OCI-LY3 (cell line): ENCODE results near the gene ARHGEF26.

Experiments
- H2AFZ ChIP-seq: fragments of 200-600, 300-600 bp; shearing (Covaris generic); 2 replicates; pipeline ENCODE4 v1.6.0; 2014; ENCODE audit warnings: antibody characterized with exemption, low read depth, low read length
- H3K27ac ChIP-seq: fragments of 200-600, 300-600 bp; sonication (generic); 2 replicates; pipeline ENCODE4 v1.5.1; 2014; ENCODE audit warnings: mild to moderate bottlenecking, low read length, moderate library complexity, mixed read lengths
- H3K27me3 ChIP-seq: fragments of 200-600, 300-600 bp; sonication (generic); 2 replicates; pipeline ENCODE4 v1.6.1; 2014; ENCODE audit warnings: low read depth, low read length, mixed read lengths
- H3K36me3 ChIP-seq: fragments of 200-600, 300-600 bp; sonication (generic); replicated peaks from 2 replicates; pipeline ENCODE3; 2014; ENCODE audit warnings: low read depth, low read length, mixed read lengths
- H3K4me1 ChIP-seq: fragments of 300-600, 200-600 bp; sonication (generic); 2 replicates; pipeline ENCODE4 v1.6.1; 2014; ENCODE audit warnings: low read length, mixed read lengths
- H3K4me2 ChIP-seq: fragments of 200-600, 300-600 bp; sonication (generic); 2 replicates; pipeline ENCODE4 v1.6.1; 2014; ENCODE audit warnings: low read length, mixed read lengths
- H3K4me3 ChIP-seq: fragments of 300-600, 200-600 bp; sonication (generic); 2 replicates; pipeline ENCODE4 v1.5.1; 2014; ENCODE audit warnings: antibody characterized with exemption, mild to moderate bottlenecking, low read length, moderate library complexity
- H3K79me2 ChIP-seq: fragments of 300-600, 200-600 bp; shearing (Covaris generic); 2 replicates; pipeline ENCODE4 v1.6.1; 2014; ENCODE audit warnings: mild to moderate bottlenecking, low read length, mixed read lengths
- H3K9ac ChIP-seq: fragments of 300-600, 200-600 bp; shearing (Covaris generic); 2 replicates; pipeline ENCODE4 v1.6.0; 2014; ENCODE audit warnings: mild to moderate bottlenecking, low read length, moderate library complexity
- H3K9me3 ChIP-seq: fragments of 200-600, 300-600 bp; shearing (Covaris generic); 2 replicates; pipeline ENCODE4 v1.6.1; 2014; ENCODE audit warnings: low read length, mixed read lengths; ENCODE audit not compliant: insufficient read depth
- H4K20me1 ChIP-seq: fragments of 200-600, 300-600 bp; sonication (generic); 2 replicates; pipeline ENCODE4 v1.6.1; 2016; ENCODE audit warnings: low read length, mixed read lengths; ENCODE audit not compliant: insufficient read depth
- CTCF ChIP-seq: fragments of 200-600, 300-600 bp; sonication (generic); IDR thresholded peaks from 2 replicates; pipeline ENCODE4 v1.5.1; 2014; ENCODE audit warnings: antibody characterized with exemption, low read length, low read depth
- EZH2phosphoT487 ChIP-seq: fragments of 200-600 bp; shearing (Covaris generic); IDR thresholded peaks from 2 replicates; pipeline ENCODE4 v1.6.1; 2018; ENCODE audit warnings: antibody characterized with exemption, mixed run types, low read depth

Gene ARHGEF26

GRCh38 chr3:154168998-154169795 lies 48.0 kb downstream of the ARHGEF26 start:
- TF ChIP-seq EZH2phosphoT487 (no peak), CTCF (no peak)
- no peak overlapping the region for H3K4me2 ChIP-seq
- peaks cover 7% of the 10 kb centered on the region; the same call in 1 of the 2 replicates for H3K4me1 ChIP-seq
- no peak overlapping the region for H2AFZ ChIP-seq
- H3K27me3 ChIP-seq, result no peaks in the 10 kb centered on the region
- H3K79me2 ChIP-seq, result no peaks in the 10 kb centered on the region
- H3K4me3 ChIP-seq, result no peak overlapping the region
- H4K20me1 ChIP-seq, result no peaks in the 10 kb centered on the region
- H3K27ac ChIP-seq, result no peak overlapping the region
- H3K9me3 ChIP-seq, result no peaks in the 10 kb centered on the region
- H3K9ac ChIP-seq, result no peak overlapping the region
- no peaks in the 10 kb centered on the region for H3K36me3 ChIP-seq

- Histone ChIP-seq H3K27ac (no peak overlapping the region), H3K4me3 (no peak overlapping the region), H3K27me3 (no peaks in the 10 kb centered on the region), H3K9ac (no peak overlapping the region), H3K79me2 (no peaks in the 10 kb centered on the region), H3K9me3 (no peaks in the 10 kb centered on the region), H3K4me2 (no peak overlapping the region), H3K4me1 (peaks cover 7% of the 10 kb centered on the region; the same call in 1 of the 2 replicates), H2AFZ (no peak overlapping the region), H4K20me1 (no peaks in the 10 kb centered on the region), H3K36me3 (no peaks in the 10 kb centered on the region)
- no peak for TF ChIP-seq CTCF
- no peak for TF ChIP-seq EZH2phosphoT487
Measured at GRCh38 chr3:154169796-154170110, 48.6 kb downstream of the ARHGEF26 start.

DNA sequence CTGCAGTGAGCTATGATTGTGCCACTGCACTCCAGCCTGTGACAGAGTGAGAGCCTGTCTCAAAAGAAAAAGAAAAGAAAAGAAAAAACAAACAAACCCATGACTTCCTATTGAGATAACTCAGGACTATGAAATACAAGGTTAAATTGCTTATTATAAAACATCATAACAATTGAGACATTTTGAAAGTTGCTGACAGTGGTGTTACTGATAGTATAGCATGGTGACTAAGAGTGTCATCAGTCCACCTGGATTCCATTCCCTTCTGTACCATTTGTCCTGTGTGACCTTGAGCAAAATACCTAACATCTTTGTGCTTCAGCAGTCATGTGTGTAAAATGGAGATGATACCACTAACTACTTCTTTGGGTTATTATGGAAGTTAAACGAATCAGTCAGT lies 49.1 kb downstream of the ARHGEF26 start:
- no peak overlapping the region for H2AFZ ChIP-seq
- H3K4me2 ChIP-seq, result no peak overlapping the region
- no peaks in the 10 kb centered on the region for H3K36me3 ChIP-seq
- H3K27ac ChIP-seq, result no peak overlapping the region
- H3K4me3 ChIP-seq, result no peak overlapping the region
- H3K9me3 ChIP-seq, result no peaks in the 10 kb centered on the region
- H4K20me1 ChIP-seq, result no peaks in the 10 kb centered on the region
- H3K27me3 ChIP-seq, result no peaks in the 10 kb centered on the region
- H3K9ac ChIP-seq, result no peak overlapping the region
- no peaks in the 10 kb centered on the region for H3K79me2 ChIP-seq
- no peak for TF ChIP-seq EZH2phosphoT487
- no peak for TF ChIP-seq CTCF
- peaks cover 7% of the 10 kb centered on the region; the same call in 1 of the 2 replicates for H3K4me1 ChIP-seq

DNA sequence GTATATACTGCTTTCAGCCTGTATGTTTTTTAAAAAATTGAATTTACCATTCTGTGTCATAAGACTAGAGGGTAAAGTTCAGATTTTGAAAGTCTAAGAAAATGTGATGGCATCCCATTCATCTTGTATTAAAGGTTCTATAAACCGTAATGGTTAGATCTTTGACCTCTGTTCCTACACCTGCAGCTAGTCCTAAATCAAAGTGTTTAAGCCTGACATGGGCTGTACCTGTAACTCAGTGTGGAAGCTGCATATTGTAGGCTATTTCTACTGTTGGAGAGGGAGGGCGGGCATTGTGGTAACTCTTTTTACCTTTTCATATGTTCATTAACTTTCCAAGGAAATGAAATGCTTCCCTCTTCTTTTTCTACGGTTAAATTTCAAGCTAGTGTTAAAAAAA lies 53.9 kb downstream of the ARHGEF26 start:
- no peak overlapping the region for H3K4me2 ChIP-seq
- H3K4me1 ChIP-seq, result no peaks in the 10 kb centered on the region
- no peaks in the 10 kb centered on the region for H3K27me3 ChIP-seq
- no peak for TF ChIP-seq EZH2phosphoT487
- TF ChIP-seq CTCF, result no peak
- H2AFZ ChIP-seq, result no peak overlapping the region
- H3K9me3 ChIP-seq, result no peaks in the 10 kb centered on the region
- H3K9ac ChIP-seq, result no peak overlapping the region
- no peak overlapping the region for H3K4me3 ChIP-seq
- no peaks in the 10 kb centered on the region for H4K20me1 ChIP-seq
- H3K27ac ChIP-seq, result no peak overlapping the region
- H3K36me3 ChIP-seq, result no peaks in the 10 kb centered on the region
- no peaks in the 10 kb centered on the region for H3K79me2 ChIP-seq
